Endothelial cell of umbilical vein (primary cell): ENCODE measurements around the gene SMIM3. TPM values are rescaled to one million over a fixed set of nuclear protein-coding genes. Genes with fewer than 3 reads are reported as not detected.

Source experiments
- BruUV-seq: library from RNA; stranded (reverse); fragments of 400-500 nt; replicated peaks from 2 replicates; lab custom pipeline; 2021; lab: Mats Ljungman, UMichigan
- CTCF ChIA-PET: fragments of 300-600, 350-600 bp; sonication (Branson Sonifier 250); formaldehyde crosslinking; loops from one replicate; lab custom pipeline; 2021; ENCODE audit warnings: antibody characterized with exemption, inconsistent platforms; lab: Charles Lee
- POLR2A ChIA-PET: fragments of 300-600, 350-600 bp; sonication (Branson Sonifier 250); formaldehyde crosslinking; loops from one replicate; lab custom pipeline; 2021; ENCODE audit warnings: antibody characterized with exemption, inconsistent platforms; lab: Charles Lee
- DNase-seq: peaks from one replicate; pipeline ENCODE4 v3.0.0-alpha.2; 2011; ENCODE audit warnings: low read depth, low spot score
- FAIRE-seq: peaks from 2 replicates; lab custom pipeline; 2011; peaks lifted over from hg19 to GRCh38; lab: Jason Lieb, UNC
- H2AFZ ChIP-seq: 2 replicates; pipeline ENCODE4 v1.6.0; 2012; ENCODE audit warnings: low read depth, low read length, control low read depth, inconsistent platforms
- H3K27ac ChIP-seq: 2 replicates; pipeline ENCODE4 v1.5.1; 2011; ENCODE audit warnings: low read depth, mild to moderate bottlenecking, control low read depth, low read length, moderate library complexity; ENCODE audit not compliant: insufficient read depth
- H3K27me3 ChIP-seq, 2 experiments: 2 replicates each; pipeline versions ENCODE4 v1.6.0 to v1.6.1; 2011; ENCODE audit warnings: low read length in 2 of 2, mixed read lengths in 1 of 2; ENCODE audit not compliant: control insufficient read depth in 2 of 2, insufficient read depth in 2 of 2
- H3K36me3 ChIP-seq, 2 experiments: 2 replicates in 1 of 2; 3 replicates in 1 of 2; pipeline ENCODE4 v1.5.1; 2011; ENCODE audit warnings: low read length in 2 of 2, mild to moderate bottlenecking in 1 of 2, moderate library complexity in 1 of 2; ENCODE audit not compliant: control insufficient read depth in 2 of 2, insufficient read depth in 2 of 2; ENCODE audit errors: extremely low read depth in 1 of 2
- H3K4me1 ChIP-seq: 3 replicates; pipeline ENCODE4 v1.5.1; 2011; ENCODE audit warnings: mild to moderate bottlenecking, low read length; ENCODE audit not compliant: control insufficient read depth, insufficient read depth; ENCODE audit errors: extremely low read depth
- H3K4me2 ChIP-seq: 2 replicates; pipeline ENCODE4 v1.6.1; 2011; ENCODE audit warnings: low read length, control low read depth, mixed read lengths; ENCODE audit not compliant: insufficient read depth
- H3K4me3 ChIP-seq, 3 experiments: fragments of 200-600 bp in 1 of 3; sonication (generic), shearing (Covaris generic) in 1 of 3; replicated peaks in 1 of 3; 2 replicates each; pipeline ENCODE4 v1.5.1; 2011 to 2016; ENCODE audit warnings: control low read depth in 3 of 3, low read length in 3 of 3, mild to moderate bottlenecking in 2 of 3, inconsistent platforms in 1 of 3, low read depth in 1 of 3, moderate library complexity in 1 of 3; ENCODE audit not compliant: insufficient read depth in 1 of 3
- H3K79me2 ChIP-seq: 2 replicates; pipeline ENCODE4 v1.6.0; 2012; ENCODE audit warnings: low read length, inconsistent platforms; ENCODE audit not compliant: control insufficient read depth, insufficient read depth
- H3K9ac ChIP-seq: replicated peaks from 2 replicates; pipeline ENCODE3; 2011; ENCODE audit warnings: low read length, control low read depth; ENCODE audit not compliant: insufficient read depth; ENCODE audit errors: extremely low read depth
- H3K9me1 ChIP-seq: replicated peaks from 3 replicates; pipeline ENCODE4 v1.6.0; 2011; ENCODE audit warnings: mild to moderate bottlenecking, low read length; ENCODE audit not compliant: control insufficient read depth, insufficient read depth; ENCODE audit errors: extremely low read depth
- H3K9me3 ChIP-seq: replicated peaks from 2 replicates; pipeline ENCODE4 v1.5.1; 2012; ENCODE audit warnings: low read length, inconsistent platforms; ENCODE audit not compliant: control insufficient read depth, insufficient read depth
- H4K20me1 ChIP-seq: replicated peaks from 2 replicates; pipeline ENCODE3; 2011; ENCODE audit warnings: mild to moderate bottlenecking, low read length; ENCODE audit not compliant: control insufficient read depth, insufficient read depth; ENCODE audit errors: extremely low read depth
- EZH2 ChIP-seq: IDR thresholded peaks from 2 replicates; pipeline ENCODE4 v1.6.1; 2012; ENCODE audit warnings: borderline replicate concordance, low read depth, mild to moderate bottlenecking, moderate library complexity, low read length, inconsistent platforms; ENCODE audit not compliant: severe bottlenecking
- FOS ChIP-seq: IDR thresholded peaks from 2 replicates; pipeline ENCODE4 v1.6.1; 2011; ENCODE audit warnings: mild to moderate bottlenecking, low read length, moderate library complexity, borderline replicate concordance; ENCODE audit not compliant: insufficient read depth
- GATA2 ChIP-seq: IDR thresholded peaks from 2 replicates; pipeline ENCODE4 v1.7.0; 2011; ENCODE audit warnings: low read depth, mild to moderate bottlenecking, moderate library complexity, mixed read lengths, low read length; ENCODE audit not compliant: insufficient read length, insufficient read depth
- JUN ChIP-seq: IDR thresholded peaks from 2 replicates; pipeline ENCODE4 v1.6.1; 2011; ENCODE audit warnings: borderline replicate concordance, low read depth; ENCODE audit not compliant: insufficient read length, insufficient read depth
- MYC ChIP-seq: IDR thresholded peaks from one replicate; pipeline ENCODE4 v1.6.1; 2011; ENCODE audit warnings: mild to moderate bottlenecking, low read depth, low read length
- POLR2A ChIP-seq: IDR thresholded peaks from 2 replicates; pipeline ENCODE4 v1.6.1; 2012; ENCODE audit warnings: low read depth, mild to moderate bottlenecking, control low read depth, low read length
- POLR2AphosphoS5 ChIP-seq: IDR thresholded peaks from 2 replicates; pipeline ENCODE4 v1.6.1; 2012; ENCODE audit warnings: low read depth, mild to moderate bottlenecking, control low read depth, low read length, moderate library complexity; ENCODE audit not compliant: insufficient read depth
- dilution Hi-C: fragments of 300-500 bp; cut with MboI; formaldehyde crosslinking; loops from one replicate; pipeline ENCODE4 v1.15.0; 2019; ENCODE audit warnings: low sequenced_read_pairs; ENCODE audit not compliant: extremely low pct_ligation_motif_present
- intact Hi-C: fragments of 100-400 bp; cut with micrococcal nuclease; formaldehyde crosslinking; loops from one replicate; pipeline ENCODE4 v1.10.0; 2022
- polyA plus RNA-seq, 4 experiments: library from polyadenylated mRNA; depleted of rRNA in 3 of 4; stranded (reverse) in 3 of 4; unstranded in 1 of 4; fragments of >200 nt; gene quantifications; 2 replicates each; pipeline versions ENCODE4 v1.2.1 to v1.2.3, GENCODE V29; 2011 to 2012; ENCODE audit warnings: missing spikeins in 1 of 4
- total RNA-seq: library from RNA; stranded (reverse); gene quantifications from 2 replicates; pipeline ENCODE4 v1.2.3, GENCODE V29; 2021
- TF ChIP-seq, protein P1 (sequence below): IDR thresholded peaks from 2 replicates; pipeline ENCODE4 v1.6.1; 2011; ENCODE audit not compliant: insufficient read depth, insufficient read length

SMIM3 gene
- total and polyA plus RNA-seq, 2 donors (not counting 3 experiments of a cell fraction or from before 2014, with no cell fraction given), result 1.0 to 2.0 TPM

DNA sequence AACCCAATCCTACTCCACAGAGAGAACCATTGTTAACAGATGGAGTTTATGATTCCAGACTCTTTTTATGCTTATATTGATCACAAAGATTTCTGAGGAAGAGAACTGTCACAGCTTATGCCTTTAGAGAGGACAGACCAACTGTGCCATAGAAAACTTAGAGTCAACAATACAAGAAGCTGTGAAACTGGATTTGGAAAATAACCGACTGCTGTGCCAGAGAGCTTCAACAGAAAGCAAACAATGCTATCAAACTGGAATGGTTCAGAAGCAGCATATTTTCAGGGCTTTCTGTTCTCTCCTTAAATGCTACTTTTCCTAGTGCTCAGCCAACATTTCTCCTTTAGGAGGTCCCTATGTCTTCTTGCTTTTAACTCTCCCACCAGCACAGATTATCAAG is 24.7 kb upstream of the SMIM3 start:
- peaks cover 15% of the 10 kb centered on the region for H3K4me1 ChIP-seq
- H3K79me2 ChIP-seq, result peaks cover 54% of the 10 kb centered on the region
- H3K9me1 ChIP-seq, result no peaks in the 10 kb centered on the region
- ChIA-PET CTCF (interaction anchor here (0.6 kb wide), 1 partner anchor 187 kb away, joined by 3 read pairs; no protein-coding TSS in a partner anchor), POLR2A (no interaction called here)
- no peak overlapping the region for H3K4me3 ChIP-seq
- FAIRE-seq, result no peak
- H3K9me3 ChIP-seq, result no peaks in the 10 kb centered on the region
- H3K27ac ChIP-seq, result no peak overlapping the region
- no peaks in the 10 kb centered on the region for H3K27me3 ChIP-seq
- intact Hi-C loops, result no loop called here
- no peak overlapping the region for H2AFZ ChIP-seq
- DNase-seq, result no peak
- peaks cover 12 to 17% of the 10 kb centered on the region in 2 experiments for H3K36me3 ChIP-seq
- no peak overlapping the region for H3K9ac ChIP-seq
- no peaks in the 10 kb centered on the region for H4K20me1 ChIP-seq
- TF ChIP-seq POLR2A (no peak), GATA2 (no peak)
- TF ChIP-seq, protein P1, sequence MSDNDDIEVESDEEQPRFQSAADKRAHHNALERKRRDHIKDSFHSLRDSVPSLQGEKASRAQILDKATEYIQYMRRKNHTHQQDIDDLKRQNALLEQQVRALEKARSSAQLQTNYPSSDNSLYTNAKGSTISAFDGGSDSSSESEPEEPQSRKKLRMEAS, result no peak
- H3K4me2 ChIP-seq, result no peak overlapping the region
- BruUV-seq, result no TSS peak
- dilution Hi-C loops, result no loop called here

GRCh38 chr5:150757087-150757649 is 21.4 kb upstream of the SMIM3 start:
- POLR2A ChIA-PET, result no interaction called here
- BruUV-seq, result no TSS peak

More at GRCh38 chr5:150757087-150757649, 21.4 kb upstream of the SMIM3 start:
- H3K79me2 ChIP-seq, result peaks cover 36% of the 10 kb centered on the region
- H3K36me3 ChIP-seq, result peaks cover 9 to 13% of the 10 kb centered on the region in 2 experiments
- H3K4me1 ChIP-seq, result peaks cover 13% of the 10 kb centered on the region
- no peak overlapping the region for H3K27ac ChIP-seq
- peak overlapping the region in 1 of 3 experiments; percentile 80 for H3K4me3 ChIP-seq
- TF ChIP-seq MYC (no peak), POLR2AphosphoS5 (no peak), JUN (no peak), POLR2A (no peak), GATA2 (no peak), EZH2 (no peak), FOS (no peak)
- TF ChIP-seq, protein P1, result no peak
- H3K27me3 ChIP-seq, result peaks cover 0 to 5% of the 10 kb centered on the region in 2 experiments
- no peak overlapping the region for H2AFZ ChIP-seq
- intact Hi-C loops, result no loop called here
- no peaks in the 10 kb centered on the region for H4K20me1 ChIP-seq
- no peaks in the 10 kb centered on the region for H3K9me3 ChIP-seq
- peak overlapping the region; percentile 75 for H3K9ac ChIP-seq
- FAIRE-seq, result no peak
- dilution Hi-C loops, result no loop called here
- H3K9me1 ChIP-seq, result no peaks in the 10 kb centered on the region
- no peak for DNase-seq
- CTCF ChIA-PET, result interaction anchor here (1.0 to 1.9 kb wide), 3 partner anchors 21 to 308 kb away, joined by 3 to 14 read pairs (median 3); partner anchors contain the start of genes RPS14 and SMIM3
- H3K4me2 ChIP-seq, result peak overlapping the region; percentile 100
